HepG2 (cell line): Measurements from ENCODE around the gene DLX5. TPM values are rescaled to one million over a fixed set of nuclear protein-coding genes. Genes with fewer than 3 reads are reported as not detected.

Experiments used
- ERF ChIP-seq: IDR thresholded peaks from 2 replicates; pipeline ENCODE4 v1.6.1; 2018; ENCODE audit warnings: missing biosample characterization, missing genetic modification reagents
- FIP1L1 ChIP-seq: fragments of 200-400 bp; formaldehyde crosslinking; IDR thresholded peaks from 2 replicates; pipeline ENCODE4 v1.6.1; 2018; ENCODE audit warnings: low read depth, mild to moderate bottlenecking, low read length, moderate library complexity, borderline replicate concordance; ENCODE audit not compliant: insufficient read depth
- FOXM1 ChIP-seq: sonication (generic); formaldehyde crosslinking; IDR thresholded peaks from 2 replicates; pipeline ENCODE4 v1.5.0; 2020; ENCODE audit warnings: missing genetic modification reagents
- FOXO1 ChIP-seq: sonication (generic); formaldehyde crosslinking; IDR thresholded peaks from 2 replicates; pipeline ENCODE4 v1.4.0; 2020; ENCODE audit warnings: missing genetic modification reagents
- HMGXB4 ChIP-seq, 2 experiments: sonication (generic) in 1 of 2; formaldehyde crosslinking in 1 of 2; IDR thresholded peaks; 2 replicates each; pipeline versions ENCODE4 v1.4.0 to v1.6.1; 2018 to 2020; ENCODE audit warnings: missing genetic modification reagents in 2 of 2, borderline replicate concordance in 1 of 2, low read depth in 1 of 2, mild to moderate bottlenecking in 1 of 2, missing biosample characterization in 1 of 2
- KDM5B ChIP-seq: sonication (generic); formaldehyde crosslinking; IDR thresholded peaks from 2 replicates; pipeline ENCODE4 v1.4.0; 2020; ENCODE audit warnings: missing genetic modification reagents, mild to moderate bottlenecking, borderline replicate concordance
- MIXL1 ChIP-seq: IDR thresholded peaks from 2 replicates; pipeline ENCODE4 v1.6.1; 2016
- SMAD1 ChIP-seq: sonication (generic); formaldehyde crosslinking; IDR thresholded peaks from 2 replicates; pipeline ENCODE4 v1.4.0; 2020; ENCODE audit warnings: missing genetic modification reagents, low read depth, mild to moderate bottlenecking, borderline replicate concordance
- SOX13 ChIP-seq, 3 experiments: fragments of 450-650 bp in 1 of 3; sonication (generic) in 1 of 3; formaldehyde crosslinking in 1 of 3; IDR thresholded peaks in 2 of 3; conservative IDR thresholded peaks in 1 of 3; 2 replicates each; pipeline versions ENCODE4 v1.5.0 to v1.6.1; 2016 to 2020; ENCODE audit warnings: antibody characterized with exemption in 1 of 3, mild to moderate bottlenecking in 1 of 3, missing compliant biosample characterization in 1 of 3, missing genetic modification reagents in 1 of 3, moderate library complexity in 1 of 3
- TEAD3 ChIP-seq: optimal IDR thresholded peaks from 2 replicates; pipeline ENCODE3; 2016; ENCODE audit warnings: borderline replicate concordance
- ZNF30 ChIP-seq: sonication (generic); formaldehyde crosslinking; IDR thresholded peaks from 2 replicates; pipeline ENCODE4 v1.5.0; 2020; ENCODE audit warnings: mild to moderate bottlenecking, missing genetic modification reagents
- ZNF577 ChIP-seq: sonication (generic); formaldehyde crosslinking; IDR thresholded peaks from 2 replicates; pipeline ENCODE4 v1.4.0; 2020; ENCODE audit warnings: mild to moderate bottlenecking, low read depth, missing genetic modification reagents, borderline replicate concordance
- ZNF605 ChIP-seq: sonication (generic); formaldehyde crosslinking; IDR thresholded peaks from 2 replicates; pipeline ENCODE4 v1.8.0; 2022; ENCODE audit warnings: mild to moderate bottlenecking, missing genetic modification reagents
- ZNF7 ChIP-seq: IDR thresholded peaks from 2 replicates; pipeline ENCODE4 v1.6.1; 2016; ENCODE audit warnings: missing biosample characterization, missing genetic modification reagents
- ZNF790 ChIP-seq: sonication (generic); formaldehyde crosslinking; IDR thresholded peaks from 2 replicates; pipeline ENCODE4 v1.8.0; 2022; ENCODE audit warnings: missing genetic modification reagents, mild to moderate bottlenecking, borderline replicate concordance
- ZNF816 ChIP-seq: sonication (generic); formaldehyde crosslinking; IDR thresholded peaks from 2 replicates; pipeline ENCODE4 v1.8.0; 2022; ENCODE audit warnings: missing genetic modification reagents, mild to moderate bottlenecking, borderline replicate concordance
- ZSCAN9 ChIP-seq: IDR thresholded peaks from 2 replicates; pipeline ENCODE4 v1.6.1; 2016; ENCODE audit warnings: borderline replicate concordance
- polyA plus RNA-seq, 8 experiments: library from polyadenylated mRNA; depleted of rRNA in 3 of 8; stranded (reverse) in 7 of 8; unstranded in 1 of 8; fragments of >200 nt; fragmentation: Illumina TruSeq in 4 of 8; extraction: Trizol in 4 of 8; gene quantifications; 2 replicates each; pipeline versions ENCODE4 v1.2.1 to v1.2.3, GENCODE V29; 2011 to 2016; ENCODE audit warnings: low read depth in 4 of 8, missing spikeins in 1 of 8, mixed read lengths in 1 of 8; ENCODE audit not compliant: insufficient read depth in 1 of 8
- total RNA-seq, 5 experiments: library from RNA; depleted of rRNA; stranded (reverse); fragments of >200 nt; fragmentation: Illumina TruSeq; extraction: Trizol; gene quantifications; 2 replicates each; pipeline ENCODE4 v1.2.3, GENCODE V29; 2016; ENCODE audit warnings: low read depth in 1 of 5
- TF ChIP-seq, protein P1 (sequence below): sonication (generic); formaldehyde crosslinking; IDR thresholded peaks from 2 replicates; pipeline ENCODE4 v1.5.0; 2020; ENCODE audit warnings: missing genetic modification reagents
- TF ChIP-seq, protein P2 (sequence below): sonication (generic); formaldehyde crosslinking; IDR thresholded peaks from 2 replicates; pipeline ENCODE4 v1.4.0; 2020; ENCODE audit warnings: missing genetic modification reagents

The DLX5 gene
- total and polyA plus RNA-seq, 2 of the 13 experiments (the other 11 are each of a cell fraction or from before 2014, with no cell fraction given) = not detected

- TF ChIP-seq SOX13 (IDR thresholded peaks at IDR 0.05) = no peak
- TF ChIP-seq SOX13 (CRISPR knock-in tag; conservative IDR thresholded peaks at IDR 0.05 in 1 of 2, IDR thresholded peaks at IDR 0.05 in 1 of 2) = peak in 1 of 2 experiments; percentile 15; a peak in 1 of 4 replicates
- TF ChIP-seq FIP1L1 = no peak
- no peak for TF ChIP-seq ZSCAN9
- no peak for TF ChIP-seq ZNF816 (CRISPR knock-in tag)
- peak; percentile 12 for TF ChIP-seq TEAD3
- peak; percentile 46 to 73; a peak in 1 of 4 replicates for TF ChIP-seq HMGXB4 (CRISPR knock-in tag; IDR thresholded peaks at IDR 0.05; ENCODE audit: borderline replicate concordance in 1 of 2, low read depth in 1 of 2)
- TF ChIP-seq SMAD1 (CRISPR knock-in tag) = peak; percentile 74; the same call in 1 of the 2 replicates
- TF ChIP-seq ERF (CRISPR knock-in tag) = peak; percentile 50; the same call in 1 of the 2 replicates
- TF ChIP-seq ZNF7 (CRISPR knock-in tag) = no peak
- TF ChIP-seq ZNF577 (CRISPR knock-in tag) = no peak
- TF ChIP-seq, protein P1, sequence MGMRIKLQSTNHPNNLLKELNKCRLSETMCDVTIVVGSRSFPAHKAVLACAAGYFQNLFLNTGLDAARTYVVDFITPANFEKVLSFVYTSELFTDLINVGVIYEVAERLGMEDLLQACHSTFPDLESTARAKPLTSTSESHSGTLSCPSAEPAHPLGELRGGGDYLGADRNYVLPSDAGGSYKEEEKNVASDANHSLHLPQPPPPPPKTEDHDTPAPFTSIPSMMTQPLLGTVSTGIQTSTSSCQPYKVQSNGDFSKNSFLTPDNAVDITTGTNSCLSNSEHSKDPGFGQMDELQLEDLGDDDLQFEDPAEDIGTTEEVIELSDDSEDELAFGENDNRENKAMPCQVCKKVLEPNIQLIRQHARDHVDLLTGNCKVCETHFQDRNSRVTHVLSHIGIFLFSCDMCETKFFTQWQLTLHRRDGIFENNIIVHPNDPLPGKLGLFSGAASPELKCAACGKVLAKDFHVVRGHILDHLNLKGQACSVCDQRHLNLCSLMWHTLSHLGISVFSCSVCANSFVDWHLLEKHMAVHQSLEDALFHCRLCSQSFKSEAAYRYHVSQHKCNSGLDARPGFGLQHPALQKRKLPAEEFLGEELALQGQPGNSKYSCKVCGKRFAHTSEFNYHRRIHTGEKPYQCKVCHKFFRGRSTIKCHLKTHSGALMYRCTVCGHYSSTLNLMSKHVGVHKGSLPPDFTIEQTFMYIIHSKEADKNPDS (CRISPR knock-in tag) = no peak
- TF ChIP-seq ZNF605 (CRISPR knock-in tag) = peak; percentile 61; the same call in 1 of the 2 replicates
- TF ChIP-seq, protein P2, sequence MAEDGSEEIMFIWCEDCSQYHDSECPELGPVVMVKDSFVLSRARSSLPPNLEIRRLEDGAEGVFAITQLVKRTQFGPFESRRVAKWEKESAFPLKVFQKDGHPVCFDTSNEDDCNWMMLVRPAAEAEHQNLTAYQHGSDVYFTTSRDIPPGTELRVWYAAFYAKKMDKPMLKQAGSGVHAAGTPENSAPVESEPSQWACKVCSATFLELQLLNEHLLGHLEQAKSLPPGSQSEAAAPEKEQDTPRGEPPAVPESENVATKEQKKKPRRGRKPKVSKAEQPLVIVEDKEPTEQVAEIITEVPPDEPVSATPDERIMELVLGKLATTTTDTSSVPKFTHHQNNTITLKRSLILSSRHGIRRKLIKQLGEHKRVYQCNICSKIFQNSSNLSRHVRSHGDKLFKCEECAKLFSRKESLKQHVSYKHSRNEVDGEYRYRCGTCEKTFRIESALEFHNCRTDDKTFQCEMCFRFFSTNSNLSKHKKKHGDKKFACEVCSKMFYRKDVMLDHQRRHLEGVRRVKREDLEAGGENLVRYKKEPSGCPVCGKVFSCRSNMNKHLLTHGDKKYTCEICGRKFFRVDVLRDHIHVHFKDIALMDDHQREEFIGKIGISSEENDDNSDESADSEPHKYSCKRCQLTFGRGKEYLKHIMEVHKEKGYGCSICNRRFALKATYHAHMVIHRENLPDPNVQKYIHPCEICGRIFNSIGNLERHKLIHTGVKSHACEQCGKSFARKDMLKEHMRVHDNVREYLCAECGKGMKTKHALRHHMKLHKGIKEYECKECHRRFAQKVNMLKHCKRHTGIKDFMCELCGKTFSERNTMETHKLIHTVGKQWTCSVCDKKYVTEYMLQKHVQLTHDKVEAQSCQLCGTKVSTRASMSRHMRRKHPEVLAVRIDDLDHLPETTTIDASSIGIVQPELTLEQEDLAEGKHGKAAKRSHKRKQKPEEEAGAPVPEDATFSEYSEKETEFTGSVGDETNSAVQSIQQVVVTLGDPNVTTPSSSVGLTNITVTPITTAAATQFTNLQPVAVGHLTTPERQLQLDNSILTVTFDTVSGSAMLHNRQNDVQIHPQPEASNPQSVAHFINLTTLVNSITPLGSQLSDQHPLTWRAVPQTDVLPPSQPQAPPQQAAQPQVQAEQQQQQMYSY (CRISPR knock-in tag) = no peak
- TF ChIP-seq ZNF790 = no peak
- TF ChIP-seq FOXO1 (CRISPR knock-in tag) = no peak
- no peak for TF ChIP-seq FOXM1 (CRISPR knock-in tag)
- TF ChIP-seq KDM5B = peak; percentile 48; the same call in 1 of the 2 replicates
- no peak for TF ChIP-seq ZNF30 (CRISPR knock-in tag)
- peak; percentile 11; the same call in 1 of the 2 replicates for TF ChIP-seq MIXL1 (CRISPR knock-in tag)
Measured at GRCh38 chr7:97027427-97028234, 3.0 kb upstream of the DLX5 start (continued).
